Liver (tissue), 3 donors: ENCODE results near the gene PPA2.

ENCODE experiments used
- FOXA1 ChIP-seq: IDR thresholded peaks from 2 replicates; pipeline ENCODE4 v1.6.1; 2016; ENCODE audit warnings: antibody characterized with exemption
- JUND ChIP-seq, 2 donors: IDR thresholded peaks; 2 replicates each; pipeline ENCODE4 v1.6.1; 2016; ENCODE audit warnings: antibody characterized with exemption in 2 of 2
- NR2F2 ChIP-seq: IDR thresholded peaks from 2 replicates; pipeline ENCODE4 v1.6.1; 2016; ENCODE audit warnings: antibody characterized with exemption
- RAD21 ChIP-seq, 2 donors: IDR thresholded peaks; 2 replicates each; pipeline ENCODE4 v1.6.1; 2016; ENCODE audit warnings: antibody characterized with exemption in 2 of 2, mild to moderate bottlenecking in 2 of 2
- RXRA ChIP-seq, 2 donors: IDR thresholded peaks; 2 replicates each; pipeline ENCODE4 v1.6.1; 2017 to 2018; ENCODE audit warnings: antibody characterized with exemption in 2 of 2, mild to moderate bottlenecking in 1 of 2
- SP1 ChIP-seq: IDR thresholded peaks from 2 replicates; pipeline ENCODE4 v1.6.1; 2018; ENCODE audit warnings: antibody characterized with exemption, mild to moderate bottlenecking
- TAF1 ChIP-seq: conservative IDR thresholded peaks from 2 replicates; pipeline ENCODE4 v1.6.1; 2016; ENCODE audit warnings: antibody characterized with exemption, mild to moderate bottlenecking
- YY1 ChIP-seq: IDR thresholded peaks from 2 replicates; pipeline ENCODE4 v1.6.1; 2016; ENCODE audit warnings: antibody characterized with exemption, mild to moderate bottlenecking
- TF ChIP-seq, protein P1 (sequence below): fragments of 150-350 bp; IDR thresholded peaks from 2 replicates; pipeline ENCODE4 v1.5.1; 2017; ENCODE audit warnings: improper control_type of control experiment, low read depth, low read length; ENCODE audit not compliant: missing input control
- TF ChIP-seq, protein P2 (sequence below): IDR thresholded peaks from 2 replicates; pipeline ENCODE4 v1.6.1; 2016; ENCODE audit warnings: antibody characterized with exemption
- TF ChIP-seq, protein P3 (sequence below): IDR thresholded peaks from 2 replicates; pipeline ENCODE4 v1.6.1; 2016; ENCODE audit warnings: antibody characterized with exemption
- TF ChIP-seq, protein P4 (sequence below): IDR thresholded peaks from 2 replicates; pipeline ENCODE4 v1.6.1; 2016; ENCODE audit warnings: antibody characterized with exemption, mild to moderate bottlenecking
- donor health status: healthy.
- donor health status: healthy.

DNA sequence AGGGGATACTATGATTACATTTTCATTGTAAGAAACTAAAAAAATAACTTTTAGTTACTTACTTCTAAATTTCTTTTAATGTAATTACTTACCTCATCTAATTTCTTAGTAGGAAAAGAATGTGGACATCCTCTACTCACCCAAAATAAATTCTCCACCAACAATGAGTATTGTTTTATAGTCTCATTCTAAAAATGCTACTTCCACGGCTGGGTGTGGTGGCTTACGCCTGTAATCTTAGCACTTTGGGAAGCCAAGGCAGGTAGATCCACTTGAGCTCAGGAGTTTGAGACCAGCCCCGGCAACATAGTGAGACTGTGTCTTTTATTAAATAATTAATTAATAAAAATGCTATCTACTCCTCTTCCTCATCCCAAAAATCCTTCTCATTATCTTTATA, 99.8 kb downstream of the PPA2 start:
- TF ChIP-seq, protein P1, sequence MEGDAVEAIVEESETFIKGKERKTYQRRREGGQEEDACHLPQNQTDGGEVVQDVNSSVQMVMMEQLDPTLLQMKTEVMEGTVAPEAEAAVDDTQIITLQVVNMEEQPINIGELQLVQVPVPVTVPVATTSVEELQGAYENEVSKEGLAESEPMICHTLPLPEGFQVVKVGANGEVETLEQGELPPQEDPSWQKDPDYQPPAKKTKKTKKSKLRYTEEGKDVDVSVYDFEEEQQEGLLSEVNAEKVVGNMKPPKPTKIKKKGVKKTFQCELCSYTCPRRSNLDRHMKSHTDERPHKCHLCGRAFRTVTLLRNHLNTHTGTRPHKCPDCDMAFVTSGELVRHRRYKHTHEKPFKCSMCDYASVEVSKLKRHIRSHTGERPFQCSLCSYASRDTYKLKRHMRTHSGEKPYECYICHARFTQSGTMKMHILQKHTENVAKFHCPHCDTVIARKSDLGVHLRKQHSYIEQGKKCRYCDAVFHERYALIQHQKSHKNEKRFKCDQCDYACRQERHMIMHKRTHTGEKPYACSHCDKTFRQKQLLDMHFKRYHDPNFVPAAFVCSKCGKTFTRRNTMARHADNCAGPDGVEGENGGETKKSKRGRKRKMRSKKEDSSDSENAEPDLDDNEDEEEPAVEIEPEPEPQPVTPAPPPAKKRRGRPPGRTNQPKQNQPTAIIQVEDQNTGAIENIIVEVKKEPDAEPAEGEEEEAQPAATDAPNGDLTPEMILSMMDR: no peak
- TF ChIP-seq, protein P2, sequence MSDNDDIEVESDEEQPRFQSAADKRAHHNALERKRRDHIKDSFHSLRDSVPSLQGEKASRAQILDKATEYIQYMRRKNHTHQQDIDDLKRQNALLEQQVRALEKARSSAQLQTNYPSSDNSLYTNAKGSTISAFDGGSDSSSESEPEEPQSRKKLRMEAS: no peak
- TF ChIP-seq, protein P3, sequence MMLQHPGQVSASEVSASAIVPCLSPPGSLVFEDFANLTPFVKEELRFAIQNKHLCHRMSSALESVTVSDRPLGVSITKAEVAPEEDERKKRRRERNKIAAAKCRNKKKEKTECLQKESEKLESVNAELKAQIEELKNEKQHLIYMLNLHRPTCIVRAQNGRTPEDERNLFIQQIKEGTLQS: no peak
- TF ChIP-seq, protein P4, sequence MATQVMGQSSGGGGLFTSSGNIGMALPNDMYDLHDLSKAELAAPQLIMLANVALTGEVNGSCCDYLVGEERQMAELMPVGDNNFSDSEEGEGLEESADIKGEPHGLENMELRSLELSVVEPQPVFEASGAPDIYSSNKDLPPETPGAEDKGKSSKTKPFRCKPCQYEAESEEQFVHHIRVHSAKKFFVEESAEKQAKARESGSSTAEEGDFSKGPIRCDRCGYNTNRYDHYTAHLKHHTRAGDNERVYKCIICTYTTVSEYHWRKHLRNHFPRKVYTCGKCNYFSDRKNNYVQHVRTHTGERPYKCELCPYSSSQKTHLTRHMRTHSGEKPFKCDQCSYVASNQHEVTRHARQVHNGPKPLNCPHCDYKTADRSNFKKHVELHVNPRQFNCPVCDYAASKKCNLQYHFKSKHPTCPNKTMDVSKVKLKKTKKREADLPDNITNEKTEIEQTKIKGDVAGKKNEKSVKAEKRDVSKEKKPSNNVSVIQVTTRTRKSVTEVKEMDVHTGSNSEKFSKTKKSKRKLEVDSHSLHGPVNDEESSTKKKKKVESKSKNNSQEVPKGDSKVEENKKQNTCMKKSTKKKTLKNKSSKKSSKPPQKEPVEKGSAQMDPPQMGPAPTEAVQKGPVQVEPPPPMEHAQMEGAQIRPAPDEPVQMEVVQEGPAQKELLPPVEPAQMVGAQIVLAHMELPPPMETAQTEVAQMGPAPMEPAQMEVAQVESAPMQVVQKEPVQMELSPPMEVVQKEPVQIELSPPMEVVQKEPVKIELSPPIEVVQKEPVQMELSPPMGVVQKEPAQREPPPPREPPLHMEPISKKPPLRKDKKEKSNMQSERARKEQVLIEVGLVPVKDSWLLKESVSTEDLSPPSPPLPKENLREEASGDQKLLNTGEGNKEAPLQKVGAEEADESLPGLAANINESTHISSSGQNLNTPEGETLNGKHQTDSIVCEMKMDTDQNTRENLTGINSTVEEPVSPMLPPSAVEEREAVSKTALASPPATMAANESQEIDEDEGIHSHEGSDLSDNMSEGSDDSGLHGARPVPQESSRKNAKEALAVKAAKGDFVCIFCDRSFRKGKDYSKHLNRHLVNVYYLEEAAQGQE: no peak
- TF ChIP-seq SP1: no peak
- no peak for TF ChIP-seq TAF1
- no peak for TF ChIP-seq RAD21 (IDR thresholded peaks at IDR 0.05)
- TF ChIP-seq RXRA (IDR thresholded peaks at IDR 0.05): no peak
- TF ChIP-seq FOXA1: no peak
- TF ChIP-seq YY1: no peak
- TF ChIP-seq JUND (IDR thresholded peaks at IDR 0.05): no peak
- no peak for TF ChIP-seq NR2F2
